SK-N-SH (cell line): ENCODE results near the gene ZFHX3. TPM values are rescaled to one million over a fixed set of nuclear protein-coding genes. Genes with fewer than 3 reads are reported as not detected.

Experiments
- CTCF ChIA-PET: fragments of 300-600, 350-600 bp; formaldehyde crosslinking; extraction: SDS; loops from one replicate; lab custom pipeline; 2021; lab: Yijun Ruan, JAX
- POLR2A ChIA-PET: fragments of 350-600 bp; sonication (Branson Sonifier 250); formaldehyde crosslinking; extraction: SDS; loops from one replicate; lab custom pipeline; 2020; ENCODE audit warnings: antibody characterized with exemption, inconsistent platforms; lab: Yijun Ruan, JAX
- DNase-seq: peaks from one replicate; pipeline ENCODE4 v3.0.0; 2012
- H2AFZ ChIP-seq: fragments of 200-600 bp; sonication (generic); 2 replicates; pipeline ENCODE4 v1.8.1; 2016; ENCODE audit warnings: antibody characterized with exemption, mild to moderate bottlenecking, low read depth
- H3F3A ChIP-seq: fragments of 200-600 bp; sonication (generic); replicated peaks from 2 replicates; pipeline ENCODE3; 2016; ENCODE audit warnings: antibody characterized with exemption, mild to moderate bottlenecking; ENCODE audit not compliant: insufficient read depth
- H3K27ac ChIP-seq, 2 experiments: fragments of 200-500 bp in 1 of 2; fragments of 200-600 bp in 1 of 2; sonication (Bioruptor generic) in 1 of 2; sonication (generic), shearing (Covaris generic) in 1 of 2; 2 replicates each; pipeline versions ENCODE4 v1.5.1 to v1.6.1; 2014 to 2016; ENCODE audit warnings: low read depth in 2 of 2, inconsistent platforms in 1 of 2, low read length in 1 of 2, mild to moderate bottlenecking in 1 of 2, mixed read lengths in 1 of 2
- H3K27me3 ChIP-seq: fragments of 200-600 bp; sonication (generic), shearing (Covaris generic); 2 replicates; pipeline ENCODE4 v1.6.1; 2016; ENCODE audit warnings: mixed run types; ENCODE audit not compliant: insufficient read depth
- H3K36me3 ChIP-seq, 2 experiments: fragments of 200-500 bp in 1 of 2; fragments of 200-600 bp in 1 of 2; sonication (Bioruptor generic) in 1 of 2; sonication (generic) in 1 of 2; replicated peaks in 1 of 2; 2 replicates each; pipeline versions ENCODE3 to v1.5.1; 2014 to 2016; ENCODE audit warnings: low read length in 1 of 2, mild to moderate bottlenecking in 1 of 2; ENCODE audit not compliant: insufficient read depth in 2 of 2, control insufficient read depth in 1 of 2
- H3K4me1 ChIP-seq, 2 experiments: fragments of 200-500 bp in 1 of 2; fragments of 200-600 bp in 1 of 2; sonication (Bioruptor generic) in 1 of 2; sonication (generic), shearing (Covaris generic) in 1 of 2; 2 replicates each; pipeline versions ENCODE4 v1.5.1 to v1.6.1; 2014 to 2016; ENCODE audit warnings: low read depth in 1 of 2, low read length in 1 of 2, mixed run types in 1 of 2; ENCODE audit not compliant: insufficient read depth in 2 of 2, control insufficient read depth in 1 of 2
- H3K4me2 ChIP-seq: fragments of 200-600 bp; sonication (generic), shearing (Covaris generic); 2 replicates; pipeline ENCODE4 v1.6.1; 2017; ENCODE audit warnings: mixed run types
- H3K4me3 ChIP-seq, 2 experiments: fragments of 200-500 bp in 1 of 2; fragments of 200-600 bp in 1 of 2; sonication (Bioruptor generic) in 1 of 2; sonication (generic), shearing (Covaris generic) in 1 of 2; 2 replicates each; pipeline versions ENCODE4 v1.5.1 to v1.8.1; 2014 to 2016; ENCODE audit warnings: low read depth in 2 of 2, inconsistent platforms in 1 of 2, low read length in 1 of 2, mild to moderate bottlenecking in 1 of 2, mixed read lengths in 1 of 2, moderate library complexity in 1 of 2
- H3K79me2 ChIP-seq: fragments of 200-600 bp; sonication (generic); 2 replicates; pipeline ENCODE4 v1.8.1; 2017; ENCODE audit warnings: mild to moderate bottlenecking; ENCODE audit not compliant: insufficient read depth
- H3K9ac ChIP-seq: fragments of 200-600 bp; sonication (generic); 2 replicates; pipeline ENCODE4 v1.6.1; 2017; ENCODE audit warnings: mixed run types
- H3K9me2 ChIP-seq: fragments of 200-600 bp; sonication (generic); 2 replicates; pipeline ENCODE4 v1.6.1; 2017; ENCODE audit warnings: mixed run types
- H3K9me3 ChIP-seq: fragments of 200-600 bp; sonication (generic); 2 replicates; pipeline ENCODE4 v1.6.1; 2017; ENCODE audit warnings: mixed run types, mild to moderate bottlenecking, moderate library complexity
- H4K20me1 ChIP-seq: fragments of 200-600 bp; sonication (generic); 2 replicates; pipeline ENCODE4 v1.6.1; 2017; ENCODE audit warnings: mild to moderate bottlenecking, mixed run types; ENCODE audit not compliant: insufficient read depth
- CHD2 ChIP-seq: fragments of 150-350 bp; IDR thresholded peaks from 2 replicates; pipeline ENCODE4 v1.6.1; 2018; ENCODE audit warnings: low read length; ENCODE audit not compliant: partially characterized antibody
- CTCF ChIP-seq: fragments of 200-600 bp; sonication (generic); IDR thresholded peaks from 2 replicates; pipeline ENCODE4 v1.6.1; 2017; ENCODE audit warnings: antibody characterized with exemption, mild to moderate bottlenecking, moderate library complexity
- ELF1 ChIP-seq: IDR thresholded peaks from 2 replicates; pipeline ENCODE4 v1.4.0; 2012
- EP300 ChIP-seq, 2 experiments: IDR thresholded peaks; 2 replicates each; pipeline versions ENCODE4 v1.4.0 to v1.6.1; 2012; ENCODE audit warnings: borderline replicate concordance in 1 of 2, low read depth in 1 of 2, low read length in 1 of 2
- FOSL2 ChIP-seq: IDR thresholded peaks from 2 replicates; pipeline ENCODE4 v1.4.0; 2012; ENCODE audit warnings: low read depth, mild to moderate bottlenecking, moderate library complexity, borderline replicate concordance
- FOXM1 ChIP-seq: IDR thresholded peaks from 2 replicates; pipeline ENCODE4 v1.4.0; 2012; ENCODE audit warnings: low read depth, mild to moderate bottlenecking
- JUND ChIP-seq: IDR thresholded peaks from 2 replicates; pipeline ENCODE4 v1.4.0; 2012
- MAX ChIP-seq: IDR thresholded peaks from 2 replicates; pipeline ENCODE4 v1.4.0; 2012; ENCODE audit warnings: low read depth
- MXI1 ChIP-seq: IDR thresholded peaks from 2 replicates; pipeline ENCODE4 v1.6.1; 2012; ENCODE audit warnings: mild to moderate bottlenecking, low read depth, low read length, improper control_type of control experiment
- NFIC ChIP-seq: IDR thresholded peaks from 2 replicates; pipeline ENCODE4 v1.4.0; 2012; ENCODE audit warnings: borderline replicate concordance
- NRF1 ChIP-seq: IDR thresholded peaks from 2 replicates; pipeline ENCODE4 v1.6.1; 2012; ENCODE audit warnings: low read depth, mild to moderate bottlenecking, low read length
- RAD21 ChIP-seq: IDR thresholded peaks from 2 replicates; pipeline ENCODE4 v1.6.1; 2012; ENCODE audit warnings: mild to moderate bottlenecking, low read length
- RCOR1 ChIP-seq: fragments of 150-350 bp; IDR thresholded peaks from 2 replicates; pipeline ENCODE4 v1.6.1; 2017; ENCODE audit warnings: antibody characterized with exemption, low read length
- RFX5 ChIP-seq: IDR thresholded peaks from 2 replicates; pipeline ENCODE4 v1.6.1; 2012; ENCODE audit warnings: mild to moderate bottlenecking, improper control_type of control experiment, low read length
- RXRA ChIP-seq: IDR thresholded peaks from 2 replicates; pipeline ENCODE4 v1.4.0; 2012; ENCODE audit warnings: low read depth, mild to moderate bottlenecking, borderline replicate concordance
- SMC3 ChIP-seq: IDR thresholded peaks from 2 replicates; pipeline ENCODE4 v1.6.1; 2012; ENCODE audit warnings: low read depth, low read length, improper control_type of control experiment
- TAF1 ChIP-seq: IDR thresholded peaks from 2 replicates; pipeline ENCODE4 v1.6.1; 2012; ENCODE audit warnings: low read depth, mild to moderate bottlenecking, low read length, moderate library complexity, borderline replicate concordance
- TEAD4 ChIP-seq: IDR thresholded peaks from 2 replicates; pipeline ENCODE4 v1.4.0; 2012; ENCODE audit warnings: mild to moderate bottlenecking, borderline replicate concordance; ENCODE audit not compliant: insufficient read depth
- WGBS: methylation state at CpG from one replicate; pipeline ENCODE4 v1.1.6; 2017; ENCODE audit warnings: low lambda C conversion rate; 5-methylcytosine and 5-hydroxymethylcytosine counted together
- polyA plus RNA-seq, 3 experiments: library from polyadenylated mRNA; depleted of rRNA; stranded (reverse); fragments of >200 nt; gene quantifications; 2 replicates each; pipeline ENCODE4 v1.2.3, GENCODE V29; 2012
- TF ChIP-seq, protein P1 (sequence below): IDR thresholded peaks from 2 replicates; pipeline ENCODE4; 2012

Gene ZFHX3
- polyA plus RNA-seq, 1 of the 3 experiments (the other 2 are of a cell fraction) = 2.0 TPM

DNA sequence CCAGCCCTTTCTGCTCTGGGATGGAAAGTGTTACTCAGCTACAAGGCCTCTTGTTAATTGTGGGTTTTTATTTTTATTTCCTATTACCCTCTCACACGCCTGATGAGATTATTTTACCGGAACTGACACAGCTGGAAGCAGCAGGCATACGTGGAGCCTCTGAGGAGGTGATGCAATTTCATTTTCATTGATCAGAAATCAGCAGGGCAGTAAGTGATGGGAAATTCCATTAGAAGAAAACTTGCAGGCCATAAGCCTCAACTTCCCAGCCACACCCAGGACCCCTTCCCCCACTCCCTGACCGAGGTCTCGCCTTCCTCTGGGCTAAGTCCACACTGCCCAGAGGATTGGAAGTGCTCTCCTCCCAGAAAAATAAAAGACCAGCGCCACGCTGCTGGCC lies 69.7 kb downstream of the ZFHX3 start (continued):
- no peak for TF ChIP-seq MXI1

GRCh38 chr16:72977127-72977526 lies 70.8 kb downstream of the ZFHX3 start:
- peaks cover 95% of the 10 kb centered on the region for H3K79me2 ChIP-seq
- ChIA-PET POLR2A (no interaction called here), CTCF (interaction anchor here (1.4 kb wide), 1 partner anchor 16 kb away, joined by 3 read pairs; no protein-coding TSS in a partner anchor)
- H4K20me1 ChIP-seq = peaks cover 67% of the 10 kb centered on the region
- no peak overlapping the region for H3K4me3 ChIP-seq
- H3K4me1 ChIP-seq = peaks cover 3 to 9% of the 10 kb centered on the region in 2 experiments; a peak in 2 of 4 replicates
- H3F3A ChIP-seq = no peaks in the 10 kb centered on the region
- peaks cover 0 to 3% of the 10 kb centered on the region in 2 experiments for H3K36me3 ChIP-seq
- H3K9me2 ChIP-seq = no peaks in the 10 kb centered on the region
- no peaks in the 10 kb centered on the region for H3K27me3 ChIP-seq
- 99% methylated on average over 7 of the region's 7 CpGs for WGBS
- DNase-seq = no peak
- no peak overlapping the region for H3K9ac ChIP-seq
- H3K27ac ChIP-seq = no peak overlapping the region
- H3K4me2 ChIP-seq = no peak overlapping the region
- TF ChIP-seq NFIC (no peak), EP300 (IDR thresholded peaks at IDR 0.05; ENCODE audit: borderline replicate concordance in 1 of 2, low read depth in 1 of 2, low read length in 1 of 2) (no peak)
- TF ChIP-seq, all 33 proteins: peak for 0
- Histone ChIP-seq H2AFZ (no peak overlapping the region), H3K9me3 (no peaks in the 10 kb centered on the region)

GRCh38 chr16:72976438-72977064 lies 71.4 kb downstream of the ZFHX3 start:
- Histone ChIP-seq H3K4me1 (peaks cover 3 to 9% of the 10 kb centered on the region in 2 experiments; a peak in 2 of 4 replicates), H3K27me3 (no peaks in the 10 kb centered on the region), H3K27ac (no peak overlapping the region), H3K9me3 (no peaks in the 10 kb centered on the region), H3K4me3 (no peak overlapping the region), H3K9ac (no peak overlapping the region), H4K20me1 (peaks cover 63% of the 10 kb centered on the region), H3K36me3 (peaks cover 0 to 3% of the 10 kb centered on the region in 2 experiments), H2AFZ (no peak overlapping the region), H3K4me2 (no peak overlapping the region), H3K79me2 (peaks cover 92% of the 10 kb centered on the region), H3K9me2 (no peaks in the 10 kb centered on the region), H3F3A (no peaks in the 10 kb centered on the region)
- no peak for DNase-seq
- 96% methylated on average over 11 of the region's 17 CpGs for WGBS
- ChIA-PET POLR2A (no interaction called here), CTCF (interaction anchor here (0.8 to 1.6 kb wide), 4 partner anchors 15 to 980 kb away, joined by 3 to 4 read pairs (median 3); no protein-coding TSS in a partner anchor)
- TF ChIP-seq MAX (no peak), RCOR1 (no peak), RAD21 (no peak), TAF1 (no peak), RXRA (no peak), NFIC (no peak), FOXM1 (no peak), RFX5 (no peak), SMC3 (no peak), TEAD4 (no peak), JUND (no peak), ELF1 (no peak), CTCF (no peak), CHD2 (no peak), FOSL2 (no peak), NRF1 (no peak)
- TF ChIP-seq, protein P1, sequence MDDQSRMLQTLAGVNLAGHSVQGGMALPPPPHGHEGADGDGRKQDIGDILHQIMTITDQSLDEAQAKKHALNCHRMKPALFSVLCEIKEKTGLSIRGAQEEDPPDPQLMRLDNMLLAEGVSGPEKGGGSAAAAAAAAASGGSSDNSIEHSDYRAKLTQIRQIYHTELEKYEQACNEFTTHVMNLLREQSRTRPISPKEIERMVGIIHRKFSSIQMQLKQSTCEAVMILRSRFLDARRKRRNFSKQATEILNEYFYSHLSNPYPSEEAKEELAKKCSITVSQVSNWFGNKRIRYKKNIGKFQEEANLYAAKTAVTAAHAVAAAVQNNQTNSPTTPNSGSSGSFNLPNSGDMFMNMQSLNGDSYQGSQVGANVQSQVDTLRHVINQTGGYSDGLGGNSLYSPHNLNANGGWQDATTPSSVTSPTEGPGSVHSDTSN = no peak
